ENCODE results near the gene CDH12.
"Not testable (repeated sequence)": the region's sequence is repeated elsewhere in the genome, so short reads cannot be mapped to it uniquely, and the experiment has no call there.

The CDH12 gene

DNA sequence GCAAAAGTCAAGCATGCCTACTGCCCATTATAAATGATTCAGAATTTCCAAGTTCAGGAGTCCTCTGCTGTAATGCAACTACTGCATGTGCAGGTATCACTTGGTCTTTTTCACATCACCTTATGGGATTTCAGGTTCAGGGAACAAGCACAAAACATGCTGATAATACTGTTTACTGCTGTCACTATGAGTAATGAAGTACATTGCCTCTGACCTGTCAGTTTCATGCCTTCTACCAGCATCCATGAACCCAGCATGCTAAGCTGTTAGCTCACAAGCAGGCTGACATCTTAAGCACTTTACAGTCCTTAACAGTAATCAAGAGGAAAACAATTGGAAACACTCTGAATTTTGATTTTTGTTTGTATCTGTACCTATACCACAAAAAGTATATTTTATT, 743.8 kb downstream of the CDH12 start:
- no peak for DNase-seq

DNA sequence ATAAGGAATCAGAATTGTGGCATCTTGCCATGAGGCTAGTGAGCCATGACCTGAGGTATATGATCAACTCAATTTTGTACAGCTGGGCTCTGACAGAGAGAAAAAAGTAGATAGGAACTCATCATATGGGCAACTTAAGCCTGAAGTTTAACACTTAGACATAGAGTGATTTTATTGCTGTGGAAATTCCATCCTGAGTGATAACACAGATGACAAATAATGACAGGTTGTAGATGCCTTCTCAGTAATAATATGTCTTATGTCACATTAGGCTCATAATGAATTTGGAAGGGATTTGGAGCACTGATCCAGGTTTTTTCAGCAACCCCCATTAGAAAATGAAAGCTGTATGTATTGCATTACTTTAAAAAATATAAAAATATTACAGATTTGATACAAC, 744.6 kb downstream of the CDH12 start:
- no peak for DNase-seq

DNA sequence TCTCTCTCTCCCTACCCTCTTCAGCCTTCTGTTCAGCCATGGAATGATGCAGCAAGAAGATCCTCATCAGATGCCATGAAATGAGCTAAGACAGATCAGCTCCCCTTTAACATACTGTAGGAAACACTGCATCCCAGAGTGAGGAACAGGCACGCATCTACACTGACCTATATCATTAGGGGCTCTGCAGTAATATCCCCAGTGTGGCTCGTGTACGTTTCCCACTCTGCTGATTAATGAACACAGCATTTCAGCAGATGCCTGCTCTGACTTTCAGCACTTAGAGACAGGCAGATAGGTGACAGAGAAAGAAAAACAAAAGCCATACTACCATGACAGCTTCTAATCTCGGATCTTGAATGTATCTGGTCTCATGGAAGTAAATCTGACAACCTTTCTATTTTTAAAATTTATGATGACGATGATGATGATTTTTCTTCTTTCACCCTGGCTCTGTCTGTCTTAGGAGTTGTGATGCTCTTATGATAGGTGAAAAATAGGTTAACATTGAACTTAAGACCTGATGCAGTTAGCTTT, 750.3 kb downstream of the CDH12 start:
- DNase-seq: no peak

DNA sequence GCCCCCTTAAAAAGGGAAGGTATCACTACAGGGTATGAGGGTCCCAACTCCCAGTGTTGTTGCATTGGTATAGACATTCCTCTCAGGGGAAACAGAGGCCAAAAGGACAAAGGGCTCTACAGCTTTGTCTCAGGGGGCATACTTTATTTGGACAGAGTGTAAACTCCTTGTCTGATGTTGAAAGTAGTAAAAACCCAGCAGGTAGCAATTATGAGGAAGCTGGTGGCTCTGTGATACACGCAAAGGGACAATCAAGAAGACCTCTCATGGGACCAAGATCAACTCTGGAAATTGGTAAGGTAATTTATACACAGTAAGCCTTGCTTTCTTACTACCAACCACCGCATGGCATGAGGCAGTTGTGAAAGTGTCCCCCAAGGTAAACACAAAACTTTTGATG, 764.6 kb downstream of the CDH12 start:
- no peak for DNase-seq

DNA sequence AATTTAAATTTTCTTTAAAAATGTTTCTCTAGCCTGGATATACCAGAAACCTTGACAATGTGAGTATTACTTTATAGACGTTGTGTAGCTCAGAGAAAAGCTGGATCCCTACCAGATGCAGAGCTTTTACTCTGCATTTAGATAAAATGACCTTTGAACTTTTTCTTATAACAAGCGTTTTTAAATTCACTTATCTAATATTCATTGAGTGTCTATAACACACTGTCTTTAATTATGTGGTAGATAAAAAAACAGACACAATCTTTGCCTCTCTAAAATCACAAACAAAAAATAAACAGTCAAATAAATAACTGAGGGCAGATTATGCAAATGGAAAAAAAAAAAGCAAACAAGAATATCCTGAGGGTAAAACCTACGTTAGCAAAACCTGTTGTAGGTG, 773.6 kb downstream of the CDH12 start:
- no peak for DNase-seq

DNA sequence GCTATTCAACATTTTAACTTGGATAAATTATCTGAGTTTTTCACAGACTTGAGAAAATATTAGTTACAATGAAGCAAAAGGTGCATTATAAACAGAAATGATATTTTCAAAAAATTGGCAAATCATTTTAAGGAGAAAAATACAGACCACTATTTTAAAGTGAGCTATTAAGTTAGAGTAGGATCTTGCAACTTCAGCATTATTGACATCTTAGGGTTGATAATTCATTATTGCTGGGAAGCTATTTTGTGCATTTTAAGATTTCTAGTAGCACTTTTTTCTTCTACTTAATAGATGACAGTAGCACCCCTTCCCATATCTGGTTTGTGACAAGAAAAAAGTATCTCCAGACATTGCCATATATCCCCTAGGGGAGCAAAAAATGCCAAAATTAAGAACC, 774.1 kb downstream of the CDH12 start:
- DNase-seq: no peak

DNA sequence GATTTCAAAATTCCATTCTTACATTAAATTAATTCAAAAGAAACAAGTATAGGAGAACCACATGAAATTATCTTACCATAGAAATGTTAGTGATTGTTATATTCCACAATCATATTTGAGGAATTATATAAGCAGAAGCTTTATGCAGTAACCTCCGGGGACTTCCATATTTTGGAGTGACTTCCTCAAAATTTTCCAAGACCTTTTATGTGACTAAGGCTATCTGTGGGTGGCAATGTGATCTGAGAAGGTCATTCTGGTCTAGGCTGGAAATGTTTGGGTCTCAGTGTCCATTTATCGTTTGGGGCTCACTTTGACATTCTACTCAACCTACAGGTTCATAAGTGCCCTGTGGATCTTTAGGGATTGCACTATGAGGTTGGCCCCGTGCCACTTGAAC, 776.6 kb downstream of the CDH12 start:
- no peak for DNase-seq

DNA sequence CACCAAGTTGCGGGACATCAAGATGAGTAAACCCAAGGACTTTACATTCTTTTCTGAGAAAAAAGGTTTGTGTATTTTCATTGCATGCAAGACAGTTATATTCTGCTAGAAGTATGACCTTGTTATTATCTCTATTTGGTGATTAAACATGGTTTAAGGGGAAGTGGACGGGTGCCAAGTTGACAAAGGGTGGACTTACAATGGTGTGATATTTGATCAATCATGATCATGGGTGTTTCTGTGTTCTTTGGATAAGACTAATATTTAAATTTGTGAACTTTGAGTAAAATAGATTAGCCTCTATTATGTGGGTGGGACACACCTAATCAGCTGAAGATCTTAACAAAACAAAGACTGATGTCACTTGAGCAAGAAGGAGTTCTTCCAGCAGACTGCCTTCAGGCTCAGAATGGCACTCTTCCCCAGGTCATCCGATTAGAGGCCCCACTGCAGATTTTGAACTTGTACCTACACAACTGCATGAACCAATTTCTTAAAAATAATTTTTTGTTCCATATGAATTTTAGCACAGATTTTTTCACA, 782.9 kb downstream of the CDH12 start:
- no peak for DNase-seq

DNA sequence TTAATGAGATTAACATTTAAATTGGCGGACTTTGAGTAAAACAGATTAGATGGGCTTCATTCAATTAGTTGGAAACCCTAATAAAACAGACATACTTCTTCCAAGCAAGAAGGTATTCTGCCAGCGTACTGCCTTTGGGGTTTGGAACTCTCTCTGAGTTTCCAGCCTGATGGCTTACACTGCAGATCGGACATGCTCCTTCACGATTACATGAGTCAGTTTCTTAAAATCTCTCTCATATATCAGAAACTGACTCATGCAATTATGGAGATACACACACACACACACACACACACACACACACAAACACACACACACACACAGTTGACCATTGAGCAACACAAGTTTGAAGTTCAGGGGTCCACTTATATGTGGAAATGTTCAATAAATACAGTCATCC, 789.4 kb downstream of the CDH12 start:
- no peak for DNase-seq

DNA sequence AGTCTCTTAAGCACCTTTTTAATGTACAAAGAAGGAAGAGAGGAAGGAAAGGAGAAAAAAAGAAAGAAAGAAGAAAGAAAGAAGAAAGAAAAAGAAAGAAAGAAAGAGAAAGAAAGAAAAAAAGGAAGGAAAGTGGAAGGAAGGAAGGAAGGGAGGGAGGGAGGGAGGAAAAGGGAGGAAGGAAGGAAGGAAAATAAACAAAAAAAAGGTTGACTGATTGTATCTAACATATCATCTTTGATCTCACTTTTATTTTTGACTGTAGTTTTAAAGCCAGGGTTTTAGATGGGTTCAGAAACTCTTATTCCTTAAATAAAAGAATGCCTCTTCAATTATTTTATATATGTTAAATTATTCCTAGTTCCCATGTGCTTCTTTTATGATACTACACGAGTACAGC, 794.5 kb downstream of the CDH12 start:
- DNase-seq: no peak

DNA sequence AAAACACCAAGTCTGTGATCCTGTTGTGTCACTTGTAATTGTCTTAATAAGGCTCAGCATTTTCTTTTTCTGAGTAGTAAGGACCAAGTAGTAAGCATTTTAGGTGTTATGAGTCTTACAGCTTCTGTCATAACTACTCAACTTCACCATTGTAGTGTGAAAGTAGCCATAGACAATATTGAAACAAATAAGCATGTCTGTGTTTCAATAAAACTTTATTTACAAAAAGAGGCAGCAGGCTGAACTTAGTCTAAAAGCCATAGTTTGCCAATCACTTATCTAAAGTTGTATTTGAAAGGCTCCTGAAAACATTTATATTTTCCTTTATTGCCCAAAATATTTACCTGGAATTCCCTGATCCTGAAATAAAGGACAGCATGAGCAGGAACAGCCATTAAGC, 796.1 kb downstream of the CDH12 start:
- no peak for DNase-seq

DNA sequence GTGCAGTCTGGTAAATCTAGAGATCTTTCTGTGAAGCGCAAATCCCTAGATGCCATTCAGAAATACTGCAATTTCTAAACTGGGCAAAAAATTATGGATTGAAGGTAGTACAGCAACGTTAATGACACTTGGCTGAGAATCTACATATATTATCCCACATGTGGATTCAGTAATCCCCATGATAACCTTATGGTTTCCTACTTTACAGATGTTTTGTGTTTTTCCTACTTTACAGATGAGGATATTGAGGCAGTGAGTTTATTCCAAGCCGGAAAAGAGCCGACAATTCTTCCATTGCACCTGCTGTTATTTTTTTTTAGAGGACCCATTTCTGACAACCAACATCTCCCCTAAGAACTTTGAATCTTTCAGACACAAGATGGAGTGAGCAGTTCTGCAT, 796.5 kb downstream of the CDH12 start:
- DNase-seq: no peak

DNA sequence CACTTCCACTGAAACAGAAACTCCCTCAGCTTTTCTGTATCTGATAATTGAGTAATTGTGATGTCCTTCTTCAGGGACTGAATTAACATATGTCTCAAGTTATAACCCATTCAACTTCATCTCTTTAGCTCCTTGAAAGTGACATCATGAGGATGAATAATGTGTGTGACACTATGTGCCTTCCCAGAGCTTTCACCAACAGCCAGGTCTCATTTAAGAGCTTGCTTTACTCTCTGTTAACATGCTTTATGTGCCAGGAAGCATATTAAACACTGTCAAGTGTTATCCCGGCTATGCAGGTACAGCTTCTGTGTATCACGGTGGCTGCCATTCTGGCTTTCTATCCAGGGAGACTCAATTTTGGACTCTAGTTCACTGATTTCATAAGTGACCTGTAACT, 799.9 kb downstream of the CDH12 start:
- no peak for DNase-seq

DNA sequence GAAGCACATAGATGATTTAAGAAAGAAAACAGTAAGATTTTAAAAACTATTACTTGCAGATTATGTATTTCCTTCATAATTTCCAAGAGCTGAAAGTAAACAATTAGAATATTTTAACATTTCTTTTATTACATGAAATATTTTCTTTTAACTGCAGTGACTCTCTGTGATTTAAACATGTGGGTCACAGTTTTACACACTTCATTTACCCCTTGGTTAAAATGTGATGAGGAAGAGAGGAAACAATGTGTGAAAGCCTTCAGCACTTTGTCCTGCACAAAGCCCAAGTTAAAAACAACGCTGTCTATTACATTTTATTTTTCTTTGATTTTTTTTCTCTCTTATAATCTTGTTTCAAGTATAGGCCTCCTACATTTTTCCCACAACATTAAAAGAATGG, 801.3 kb downstream of the CDH12 start:
- DNase-seq: no peak

DNA sequence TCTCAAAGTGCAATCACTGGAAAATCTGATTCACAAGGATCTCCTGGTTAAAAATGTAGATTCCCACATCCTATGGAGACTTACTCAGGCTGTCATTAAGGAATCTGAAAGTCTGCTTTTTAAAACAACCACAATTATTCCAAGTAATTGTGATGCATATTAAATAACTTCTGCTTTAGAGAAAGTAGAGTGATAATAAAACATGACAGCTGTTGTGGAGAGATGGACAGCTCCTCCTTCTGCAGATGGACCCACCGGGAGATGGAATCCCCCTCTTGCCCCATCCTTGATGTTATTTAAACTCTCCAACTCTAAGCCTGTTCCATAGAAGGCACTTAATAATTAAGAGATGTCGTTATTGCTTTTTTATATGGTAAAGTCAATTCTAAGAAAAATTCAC, 802.2 kb downstream of the CDH12 start:
- DNase-seq: no peak

DNA sequence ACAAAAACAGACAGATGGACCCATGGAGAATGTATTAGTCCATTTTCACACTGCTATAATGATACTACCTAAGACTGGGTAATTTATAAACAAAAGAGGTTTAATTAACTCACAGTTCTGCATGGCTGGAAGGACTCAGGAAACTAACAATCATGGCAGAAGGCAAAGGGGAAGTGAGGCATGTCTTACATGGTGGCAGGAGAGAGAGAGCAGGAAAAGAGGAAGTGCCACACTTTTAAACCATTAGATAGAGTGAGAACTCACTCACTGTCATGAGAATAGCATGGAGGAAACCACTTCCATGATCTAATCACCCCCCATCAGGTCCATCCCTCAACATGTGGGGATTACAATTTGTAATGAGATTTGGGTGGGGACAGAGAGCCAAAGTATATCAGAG, 808.9 kb downstream of the CDH12 start:
- DNase-seq: no peak

DNA sequence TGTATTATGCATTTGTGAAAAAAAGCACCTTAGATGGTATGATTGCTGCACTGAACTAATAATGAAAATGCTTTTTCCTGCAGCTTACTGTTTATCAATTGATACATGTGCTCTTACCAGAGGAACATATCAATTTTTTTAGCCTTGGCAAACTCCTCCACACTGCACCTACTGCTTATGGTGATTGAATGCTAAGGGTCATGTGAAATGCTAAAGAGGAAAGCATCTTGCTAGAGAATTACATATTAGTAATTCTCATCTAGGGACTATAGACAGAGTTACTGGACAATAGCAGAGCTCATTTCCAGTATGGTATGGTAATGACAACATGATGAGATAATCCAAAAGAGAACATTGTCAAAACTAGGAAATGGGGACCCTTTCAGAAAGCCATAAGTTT, 817.1 kb downstream of the CDH12 start:
- no peak for DNase-seq

DNA sequence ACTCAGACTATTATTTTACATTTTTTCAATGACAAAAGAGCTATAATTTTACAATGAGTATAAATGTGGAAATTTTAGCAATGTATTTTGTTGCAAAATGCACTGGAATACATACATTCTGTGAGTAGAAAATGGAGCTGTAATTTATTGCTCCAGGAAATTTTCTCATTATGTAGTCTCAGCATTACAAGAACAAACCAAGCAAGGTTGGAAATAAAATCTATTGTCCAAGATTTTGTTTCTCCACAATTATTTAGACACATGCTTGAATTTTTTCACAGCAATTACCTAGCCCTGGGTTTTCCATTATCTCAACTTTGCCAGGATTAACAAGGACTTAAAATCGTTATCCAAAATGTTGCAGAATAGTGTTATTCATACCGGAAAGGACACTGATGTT, 820.1 kb downstream of the CDH12 start:
- no peak for DNase-seq

DNA sequence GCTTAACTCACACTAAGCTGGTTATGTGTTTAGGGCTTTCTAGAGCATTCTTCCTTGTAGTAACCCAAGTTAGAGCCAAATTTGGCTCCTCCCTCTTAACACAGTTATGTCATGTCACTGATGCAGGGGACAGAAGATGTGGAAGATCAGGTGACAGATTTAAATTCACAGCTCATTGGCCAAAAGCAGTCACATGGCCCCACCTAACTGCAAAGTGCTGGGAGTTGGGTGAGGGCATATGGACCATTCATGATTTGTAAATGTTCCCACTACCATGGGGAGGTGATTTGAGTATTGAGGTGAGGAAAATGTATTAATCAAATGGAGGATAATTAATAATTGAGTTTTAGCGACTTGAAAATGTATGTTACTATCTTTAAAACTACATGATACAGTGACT, 829.4 kb downstream of the CDH12 start:
- no peak for DNase-seq

DNA sequence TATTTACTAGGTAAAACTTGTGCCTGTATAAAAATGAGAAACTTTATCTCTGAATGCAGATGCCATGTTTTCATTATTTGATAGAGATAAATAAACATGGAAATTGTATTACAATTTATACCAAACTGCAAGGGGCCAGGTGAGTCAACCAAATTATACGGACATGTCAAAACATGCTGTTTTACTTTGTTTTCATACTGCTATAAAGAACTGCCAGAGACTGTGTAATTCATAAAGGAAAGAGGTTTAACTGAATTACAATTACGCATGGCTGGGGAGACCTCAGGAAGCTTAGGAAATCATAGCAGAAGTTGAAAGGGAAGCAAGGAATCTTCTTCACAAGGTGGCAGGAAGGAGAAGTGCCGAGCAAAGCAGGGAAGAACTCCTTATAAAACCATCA, 840.3 kb downstream of the CDH12 start:
- not testable (repeated sequence) for DNase-seq

DNA sequence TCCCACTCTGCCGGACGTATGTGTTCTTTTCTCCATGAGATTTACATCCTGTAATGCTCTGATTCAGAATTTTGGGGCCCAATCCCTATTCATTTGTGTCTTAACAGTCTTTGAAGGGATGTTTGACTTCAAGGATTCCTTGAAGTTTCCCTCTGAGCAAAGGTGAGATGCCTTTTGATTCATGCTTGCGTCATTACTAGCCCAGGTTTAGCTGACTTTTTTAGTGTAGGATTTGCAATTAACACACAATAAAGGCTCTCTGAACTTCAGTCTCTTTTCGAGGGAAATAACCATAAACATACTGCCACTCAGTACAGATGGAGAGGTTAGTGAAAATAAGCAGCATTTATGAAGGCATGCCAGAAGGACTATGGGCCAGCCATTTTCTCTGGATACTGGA, 842.3 kb downstream of the CDH12 start:
- DNase-seq: not testable (repeated sequence)

DNA sequence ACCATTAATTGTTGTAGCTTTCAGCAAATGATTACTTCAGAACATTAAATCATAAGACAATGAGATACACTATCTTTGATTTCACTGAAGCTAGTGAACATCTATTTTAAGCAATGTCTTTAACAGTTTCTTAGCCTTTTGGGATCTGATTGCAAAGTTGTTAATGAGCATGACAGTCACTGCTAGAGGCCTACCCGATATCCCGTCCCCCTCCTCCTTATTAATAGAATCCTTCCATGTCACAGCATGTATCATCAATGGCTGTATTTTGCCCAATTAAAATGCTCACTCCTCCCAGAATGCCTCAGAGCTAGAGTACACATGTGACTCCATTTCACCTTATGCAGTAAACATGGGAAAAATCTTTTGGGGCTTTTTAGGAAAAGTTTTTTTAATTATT, 852.0 kb downstream of the CDH12 start:
- not testable (repeated sequence) for DNase-seq

DNA sequence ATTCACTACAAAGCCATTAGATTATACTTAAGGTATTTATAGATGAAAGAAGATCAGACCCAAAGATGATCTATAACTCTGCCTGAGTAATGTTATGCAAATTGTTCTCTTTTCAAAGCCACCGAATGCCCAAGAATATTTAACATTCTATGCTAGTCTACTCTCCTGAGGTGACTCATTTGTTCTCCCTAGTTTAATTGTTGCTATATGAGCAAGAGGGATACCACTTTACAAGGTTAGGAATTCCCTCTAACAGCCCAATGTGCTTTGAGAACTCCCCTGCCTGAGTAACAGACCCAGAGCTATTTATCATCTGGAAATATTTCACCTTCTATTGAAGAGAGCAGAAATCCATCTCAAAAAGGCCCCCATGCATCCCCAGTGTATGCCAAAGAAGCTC, 867.3 kb downstream of the CDH12 start:
- DNase-seq: not testable (repeated sequence)

DNA sequence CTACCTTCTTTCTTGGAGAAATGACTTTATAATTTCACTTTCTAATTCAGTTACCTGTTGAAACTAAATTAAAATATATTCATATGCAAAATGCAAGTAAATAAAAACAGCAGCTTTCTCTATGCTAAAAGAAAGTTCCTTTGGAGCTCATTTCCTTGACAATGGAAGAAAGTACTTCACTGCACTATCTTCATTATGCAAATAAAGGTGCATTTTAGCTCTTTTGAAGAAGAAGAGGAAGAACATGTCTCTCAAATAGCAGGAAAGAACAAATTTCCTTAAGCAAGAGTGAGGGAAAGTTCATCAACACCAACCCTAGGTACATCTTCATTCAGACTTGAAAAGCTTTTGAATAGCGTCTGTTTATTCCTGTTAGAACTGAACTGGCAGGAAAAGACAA, 901.6 kb downstream of the CDH12 start:
- not testable (repeated sequence) for DNase-seq

DNA sequence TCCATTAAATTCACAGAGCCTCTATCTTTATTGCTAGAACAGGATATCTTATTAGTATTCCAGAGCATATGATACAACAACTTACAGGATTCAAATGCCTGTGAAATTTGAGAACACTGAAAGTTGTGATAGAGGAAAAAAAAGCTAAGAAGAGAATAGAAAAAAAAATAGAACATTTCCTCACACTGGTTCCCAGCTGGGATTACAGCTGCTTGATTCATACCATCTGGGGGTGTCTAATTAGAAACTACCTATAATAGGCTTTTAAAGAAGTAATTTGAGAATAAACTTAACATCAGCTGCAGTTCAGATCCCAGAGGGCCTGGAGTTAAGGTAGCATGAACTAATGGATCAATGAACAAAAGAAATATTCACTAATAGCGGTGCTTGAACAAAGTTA, 922.0 kb downstream of the CDH12 start:
- DNase-seq: no peak
